Kidney (tissue), 14 donors: ENCODE results near the gene NUDT4. TPM values are rescaled to one million over a fixed set of nuclear protein-coding genes. Genes with fewer than 3 reads are reported as not detected.
"Not testable (repeated sequence)": the region's sequence is repeated elsewhere in the genome, so short reads cannot be mapped to it uniquely, and the experiment has no call there.

Source experiments
- DNase-seq, 5 donors: peaks; one replicate each; pipeline ENCODE4 v3.0.0-alpha.2; 2013 to 2020
- FAIRE-seq: peaks from 2 replicates; lab custom pipeline; 2012; peaks lifted over from hg19 to GRCh38; lab: Jason Lieb, UNC
- H3K27ac ChIP-seq, 2 donors: one replicate each; pipeline ENCODE4 v1.7.0; 2013; ENCODE audit warnings: low read depth in 2 of 2, low read length in 2 of 2, inconsistent platforms in 1 of 2
- H3K27me3 ChIP-seq: one replicate; pipeline ENCODE4 v1.7.1; 2013; ENCODE audit warnings: low read length, inconsistent platforms; ENCODE audit not compliant: control insufficient read depth, insufficient read depth
- H3K36me3 ChIP-seq, 3 donors: one replicate each; pipeline versions ENCODE4 v1.7.0 to v1.7.1; 2013; ENCODE audit warnings: low read length in 3 of 3, control low read depth in 1 of 3, inconsistent platforms in 1 of 3; ENCODE audit not compliant: insufficient read depth in 3 of 3, control insufficient read depth in 2 of 3
- H3K4me1 ChIP-seq, 3 donors: one replicate each; pipeline versions ENCODE4 v1.7.0 to v1.7.1; 2013; ENCODE audit warnings: low read length in 3 of 3, inconsistent platforms in 1 of 3, low read depth in 1 of 3; ENCODE audit not compliant: control insufficient read depth in 2 of 3, insufficient read depth in 2 of 3
- H3K4me3 ChIP-seq, 3 donors: one replicate each; pipeline versions ENCODE4 v1.7.0 to v1.8.1; 2013; ENCODE audit warnings: low read length in 3 of 3, control low read depth in 1 of 3, inconsistent platforms in 1 of 3
- H3K9ac ChIP-seq, 3 donors: one replicate each; pipeline versions ENCODE4 v1.7.0 to v1.7.1; 2013; ENCODE audit warnings: low read length in 3 of 3, control low read depth in 1 of 3, inconsistent platforms in 1 of 3
- H3K9me3 ChIP-seq, 3 donors: one replicate each; pipeline versions ENCODE4 v1.7.0 to v1.7.1; 2013; ENCODE audit warnings: low read length in 3 of 3, control low read depth in 1 of 3, inconsistent platforms in 1 of 3; ENCODE audit not compliant: control insufficient read depth in 2 of 3, insufficient read depth in 1 of 3
- intact Hi-C: fragments of 100-400 bp; cut with DNase I; formaldehyde crosslinking; loops from one replicate; pipeline ENCODE4 v1.11.1; 2022
- polyA plus RNA-seq: library from polyadenylated mRNA; stranded (reverse); fragments of 350-450 nt; fragmentation: Illumina TruSeq; extraction: RNeasy Lipid Tissue Mini Kit (QIAGEN cat#74804); gene quantifications from one replicate; pipeline ENCODE4 v1.2.3, GENCODE V29; 2014; ENCODE audit warnings: low read depth, low replicate concordance; ENCODE audit not compliant: insufficient read depth
- total RNA-seq: library from RNA; stranded (reverse); fragmentation: NEBNext Ultra II Directional; extraction: Animal tissue kit (Norgen Biotek cat#: 25700); gene quantifications from one replicate; pipeline ENCODE4 v1.2.1, GENCODE V29; 2021
- TF ChIP-seq, protein P1 (sequence below): IDR thresholded peaks from 3 replicates; pipeline ENCODE4 v1.5.1; 2012; ENCODE audit warnings: mild to moderate bottlenecking, moderate library complexity, borderline replicate concordance; ENCODE audit not compliant: insufficient read depth; ENCODE audit errors: extremely low read depth
- donor health status: control.
- donor health status: control.
- donor health status: control.
- donor health status: control.
- donor health status: control.
- donor health status: DM: yes; HTN: yes; CAD: no.
- donor health status: Normal renal cell carcinoma (clear cell type).

Gene NUDT4
- total and polyA plus RNA-seq, 2 donors from 2014 or later = 104 to 127 TPM

- Histone ChIP-seq H3K27ac (no peak overlapping the region), H3K4me1 (peaks cover 0 to 4% (median 0%) of the 10 kb centered on the region in 3 donors), H3K4me3 (no peak overlapping the region), H3K36me3 (peaks cover 0 to 4% (median 0%) of the 10 kb centered on the region in 3 donors), H3K9ac (no peak overlapping the region), H3K9me3 (no peaks in the 10 kb centered on the region), H3K27me3 (no peaks in the 10 kb centered on the region)
- no peak for FAIRE-seq
- TF ChIP-seq, protein P1, sequence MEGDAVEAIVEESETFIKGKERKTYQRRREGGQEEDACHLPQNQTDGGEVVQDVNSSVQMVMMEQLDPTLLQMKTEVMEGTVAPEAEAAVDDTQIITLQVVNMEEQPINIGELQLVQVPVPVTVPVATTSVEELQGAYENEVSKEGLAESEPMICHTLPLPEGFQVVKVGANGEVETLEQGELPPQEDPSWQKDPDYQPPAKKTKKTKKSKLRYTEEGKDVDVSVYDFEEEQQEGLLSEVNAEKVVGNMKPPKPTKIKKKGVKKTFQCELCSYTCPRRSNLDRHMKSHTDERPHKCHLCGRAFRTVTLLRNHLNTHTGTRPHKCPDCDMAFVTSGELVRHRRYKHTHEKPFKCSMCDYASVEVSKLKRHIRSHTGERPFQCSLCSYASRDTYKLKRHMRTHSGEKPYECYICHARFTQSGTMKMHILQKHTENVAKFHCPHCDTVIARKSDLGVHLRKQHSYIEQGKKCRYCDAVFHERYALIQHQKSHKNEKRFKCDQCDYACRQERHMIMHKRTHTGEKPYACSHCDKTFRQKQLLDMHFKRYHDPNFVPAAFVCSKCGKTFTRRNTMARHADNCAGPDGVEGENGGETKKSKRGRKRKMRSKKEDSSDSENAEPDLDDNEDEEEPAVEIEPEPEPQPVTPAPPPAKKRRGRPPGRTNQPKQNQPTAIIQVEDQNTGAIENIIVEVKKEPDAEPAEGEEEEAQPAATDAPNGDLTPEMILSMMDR = no peak
- no peak for DNase-seq
- intact Hi-C loops = no loop called here
Observed at GRCh38 chr12:93407963-93408283, 30.2 kb downstream of the NUDT4 start.

DNA sequence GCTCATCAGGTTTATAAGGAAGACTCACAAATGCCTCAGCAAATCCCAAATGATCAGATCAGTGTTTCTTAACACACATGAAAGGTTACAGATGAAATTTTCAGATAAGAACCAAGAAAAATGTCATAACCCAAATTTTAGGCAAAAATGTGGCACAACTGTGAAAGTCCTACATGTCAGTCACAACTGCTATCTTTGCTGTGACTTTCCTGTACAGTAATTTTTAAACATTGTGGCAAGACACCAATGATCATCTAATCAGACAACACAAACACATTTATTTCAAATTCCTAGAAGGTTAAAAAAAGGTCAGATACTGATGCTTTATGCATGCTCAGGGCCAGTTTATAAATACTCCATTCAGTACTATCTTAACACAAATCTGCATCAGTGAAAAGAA lies 31.1 kb downstream of the NUDT4 start:
- Histone ChIP-seq H3K9ac (no peak overlapping the region), H3K4me3 (no peak overlapping the region), H3K4me1 (peaks cover 0 to 6% (median 2%) of the 10 kb centered on the region in 3 donors), H3K27ac (no peak overlapping the region), H3K27me3 (no peaks in the 10 kb centered on the region), H3K9me3 (no peaks in the 10 kb centered on the region), H3K36me3 (peaks cover 0 to 4% (median 0%) of the 10 kb centered on the region in 3 donors)
- no peak for FAIRE-seq
- TF ChIP-seq, protein P1 = no peak
- DNase-seq = no peak
- intact Hi-C loops = no loop called here

- H3K9ac ChIP-seq, DNase-seq, H3K4me1 ChIP-seq, H3K36me3 ChIP-seq, H3K27me3 ChIP-seq, H3K27ac ChIP-seq, H3K9me3 ChIP-seq, FAIRE-seq, intact Hi-C loops, H3K4me3 ChIP-seq: not testable (repeated sequence)
Observed at GRCh38 chr12:93409343-93410187, 31.8 kb downstream of the NUDT4 start.

GRCh38 chr12:93411060-93411459 lies 33.3 kb downstream of the NUDT4 start:
- H3K9me3 ChIP-seq, H3K9ac ChIP-seq, intact Hi-C loops, H3K4me3 ChIP-seq, H3K27me3 ChIP-seq, FAIRE-seq, H3K36me3 ChIP-seq, DNase-seq, H3K27ac ChIP-seq: not testable (repeated sequence)
- H3K4me1 ChIP-seq = peaks cover 0 to 10% (median 3%) of the 10 kb centered on the region in 3 donors

DNA sequence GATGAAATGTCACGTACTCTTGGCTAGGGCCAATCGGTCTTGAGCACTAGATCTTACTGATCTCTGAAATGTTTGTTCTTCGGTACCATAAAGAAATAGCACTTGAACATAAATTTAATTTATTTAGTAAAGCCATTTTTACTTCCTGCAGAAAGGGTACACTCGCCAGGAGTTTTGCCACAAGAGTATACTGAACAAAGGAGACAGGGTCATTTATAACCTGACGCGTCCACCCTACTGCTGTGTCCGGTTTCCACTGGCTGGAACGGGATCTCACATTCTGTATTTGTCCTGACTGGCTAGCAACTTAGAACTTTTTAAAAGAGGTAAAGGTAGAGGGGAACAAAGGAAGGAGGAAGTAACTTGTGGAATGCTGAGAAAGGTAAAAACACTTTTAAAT lies 34.7 kb downstream of the NUDT4 start:
- intact Hi-C loops, H3K4me3 ChIP-seq, FAIRE-seq, H3K9me3 ChIP-seq, H3K9ac ChIP-seq, H3K36me3 ChIP-seq, H3K27me3 ChIP-seq: not testable (repeated sequence)
- peaks cover 0 to 11% (median 3%) of the 10 kb centered on the region in 3 donors for H3K4me1 ChIP-seq
- peak overlapping the region in 1 of 2 donors; percentile 28 for H3K27ac ChIP-seq
- DNase-seq = peak in 1 of 5 donors; percentile 39
